GM12873 (cell line): ENCODE measurements around the gene GALNS.

Experiments
- CTCF ChIP-seq: IDR thresholded peaks from 2 replicates; pipeline ENCODE4 v1.5.1; 2012; ENCODE audit warnings: low read depth, mild to moderate bottlenecking, moderate library complexity, low read length, control low read depth; ENCODE audit not compliant: insufficient read depth; ENCODE audit errors: missing control alignments

Gene GALNS

GRCh38 chr16:88798073-88798472 lies 58.7 kb downstream of the GALNS start:
- no peak for TF ChIP-seq CTCF

- TF ChIP-seq CTCF = no peak
Measured at GRCh38 chr16:88796278-88796677, 60.5 kb downstream of the GALNS start.

GRCh38 chr16:88793251-88793954 lies 63.3 kb downstream of the GALNS start:
- TF ChIP-seq CTCF = no peak

- TF ChIP-seq CTCF = no peak
Measured at GRCh38 chr16:88792668-88793250, 64.0 kb downstream of the GALNS start.

- TF ChIP-seq CTCF = no peak
Measured at GRCh38 chr16:88792078-88792550, 64.6 kb downstream of the GALNS start.

GRCh38 chr16:88790312-88791211 lies 66.2 kb downstream of the GALNS start:
- no peak for TF ChIP-seq CTCF

- TF ChIP-seq CTCF = no peak
Measured at GRCh38 chr16:88789594-88789993, 67.2 kb downstream of the GALNS start.
